Tibial artery (tissue), 4 donors: ENCODE results near the gene LIMK2.
"Not testable (repeated sequence)": the region's sequence is repeated elsewhere in the genome, so short reads cannot be mapped to it uniquely, and the experiment has no call there.

Source experiments
- DNase-seq, 2 donors: peaks; one replicate each; pipeline ENCODE4 v3.0.0-alpha.2; 2019
- H3K27ac ChIP-seq, 2 donors: fragments of 200-600 bp; sonication (generic) in 1 of 2; 1 replicate in 1 of 2; 2 replicates in 1 of 2; pipeline ENCODE4 v1.5.1; 2018 to 2019; ENCODE audit warnings: mild to moderate bottlenecking in 1 of 2
- H3K27me3 ChIP-seq, 2 donors: fragments of 200-600 bp; sonication (generic) in 1 of 2; one replicate each; pipeline versions ENCODE4 v1.5.1 to v1.6.0; 2016 to 2019
- H3K36me3 ChIP-seq, 3 donors: fragments of 200-600 bp; sonication (generic) in 2 of 3; one replicate each; pipeline ENCODE4 v1.5.1; 2016 to 2019; ENCODE audit warnings: mild to moderate bottlenecking in 2 of 3
- H3K4me1 ChIP-seq, 4 donors: fragments of 200-600 bp; sonication (generic) in 2 of 4; 1 replicate in 3 of 4; 2 replicates in 1 of 4; pipeline ENCODE4 v1.5.1; 2016 to 2019
- H3K4me3 ChIP-seq, 2 donors: fragments of 200-600 bp; sonication (generic) in 1 of 2; 1 replicate in 1 of 2; 2 replicates in 1 of 2; pipeline ENCODE4 v1.5.1; 2018 to 2019; ENCODE audit warnings: mild to moderate bottlenecking in 2 of 2
- H3K9me3 ChIP-seq, 3 donors: fragments of 200-600 bp; sonication (generic) in 1 of 3; one replicate each; pipeline ENCODE4 v1.5.1; 2016 to 2019
- CTCF ChIP-seq, 2 experiments: fragments of 200-600 bp in 1 of 2; fragments of 450-650 bp in 1 of 2; IDR thresholded peaks; one replicate each; pipeline ENCODE4 v1.5.1; 2017 to 2019; ENCODE audit warnings: antibody characterized with exemption in 2 of 2, mild to moderate bottlenecking in 1 of 2, moderate library complexity in 1 of 2
- intact Hi-C: fragments of 100-400 bp; cut with DNase I; formaldehyde crosslinking; loops from one replicate; pipeline ENCODE4 v1.15.0; 2023; ENCODE audit warnings: low total_unique reads

Gene LIMK2

DNA sequence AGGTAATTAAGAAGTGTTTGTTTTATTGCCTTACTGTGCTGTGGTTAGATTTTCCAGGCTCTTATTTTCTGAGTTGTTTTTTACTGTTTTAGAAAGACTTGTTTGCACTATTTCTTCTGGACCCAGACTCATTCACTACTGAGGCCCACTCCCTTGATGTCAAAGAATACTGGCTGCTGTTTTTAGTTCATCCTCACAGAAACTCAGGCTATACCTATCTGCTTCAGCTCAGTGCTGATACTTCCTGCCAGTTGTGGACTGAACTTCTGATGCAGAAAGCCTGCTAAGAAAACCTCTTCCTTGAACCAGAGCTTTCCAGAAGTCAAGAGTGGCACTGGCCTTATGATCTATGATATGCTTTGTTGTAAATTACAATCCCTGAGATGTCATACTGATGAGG, 96.1 kb downstream of the LIMK2 start:
- Histone ChIP-seq H3K36me3 (no peaks in the 10 kb centered on the region), H3K27me3 (no peaks in the 10 kb centered on the region), H3K4me1 (peaks cover 0 to 4% (median 0%) of the 10 kb centered on the region in 4 donors), H3K9me3 (no peaks in the 10 kb centered on the region), H3K27ac (no peak overlapping the region), H3K4me3 (no peak overlapping the region)
- DNase-seq = no peak
- no peak for TF ChIP-seq CTCF (IDR thresholded peaks at IDR 0.05)
- intact Hi-C loops = no loop called here

DNA sequence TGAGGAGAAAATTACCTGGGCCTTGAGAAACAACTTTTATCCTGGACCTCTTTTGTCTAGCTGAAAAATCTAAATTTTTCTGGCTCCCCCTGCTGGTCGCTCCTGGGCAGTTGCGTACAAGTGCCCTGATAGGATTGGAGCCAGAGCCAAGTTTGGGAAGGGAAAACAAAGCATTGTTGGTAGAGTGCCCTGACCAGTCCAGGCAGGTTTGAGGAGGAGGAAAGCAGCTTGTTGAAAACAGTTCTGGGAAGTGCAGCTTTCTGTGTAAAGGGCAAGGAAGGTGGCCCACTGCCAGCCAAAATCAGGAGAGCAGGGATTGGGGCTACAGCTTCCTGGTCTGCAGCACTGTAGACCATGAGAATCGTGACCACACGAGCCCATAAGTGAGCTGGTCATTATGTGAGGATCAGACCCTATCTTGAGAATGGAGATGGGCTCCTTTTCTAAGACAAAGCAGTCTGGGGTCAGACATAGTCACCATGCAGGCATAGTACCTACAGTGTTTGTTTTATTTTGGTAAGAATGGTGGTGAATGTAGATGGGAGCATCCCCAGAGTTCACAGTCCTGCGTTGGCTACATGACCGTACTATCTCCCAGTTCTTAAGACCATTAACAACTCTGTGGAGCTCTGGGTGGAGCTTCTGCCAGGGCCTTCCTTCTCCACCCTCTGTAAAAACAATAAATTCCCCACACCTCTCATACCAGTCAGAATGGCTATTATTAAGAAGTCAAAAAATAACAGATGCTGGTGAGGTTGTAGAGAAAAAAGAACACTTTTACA, 101.5 kb downstream of the LIMK2 start:
- peak; percentile 62 to 86 for DNase-seq
- Histone ChIP-seq H3K27me3 (no peaks in the 10 kb centered on the region), H3K36me3 (no peaks in the 10 kb centered on the region), H3K4me3 (no peak overlapping the region), H3K9me3 (peaks cover 0 to 3% (median 0%) of the 10 kb centered on the region in 3 donors), H3K4me1 (peaks cover 0 to 9% (median 5%) of the 10 kb centered on the region in 4 donors), H3K27ac (peak overlapping the region; percentile 57 to 62)
- TF ChIP-seq CTCF (IDR thresholded peaks at IDR 0.05) = peak; percentile 79 to 83
- intact Hi-C loops = no loop called here

DNA sequence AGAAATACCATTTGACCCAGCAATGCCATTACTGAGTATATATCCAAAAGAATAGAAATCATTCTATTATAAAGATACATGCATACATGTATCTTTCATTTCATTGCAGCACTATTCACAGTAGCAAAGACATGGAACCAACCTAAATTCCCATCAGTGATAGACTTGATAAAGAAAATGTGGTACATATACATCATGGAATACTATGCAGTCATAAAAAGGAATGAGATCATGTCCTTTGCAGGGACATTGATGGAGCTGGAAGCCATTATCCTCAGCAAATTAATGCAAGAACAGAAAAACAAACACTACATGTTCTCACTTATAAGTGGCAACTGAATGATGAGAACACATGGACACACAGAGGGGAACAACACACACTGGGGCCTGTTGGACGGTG, 102.1 kb downstream of the LIMK2 start:
- H3K4me1 ChIP-seq, H3K4me3 ChIP-seq, intact Hi-C loops, H3K27ac ChIP-seq, H3K36me3 ChIP-seq, DNase-seq, H3K27me3 ChIP-seq, H3K9me3 ChIP-seq: not testable (repeated sequence)

DNA sequence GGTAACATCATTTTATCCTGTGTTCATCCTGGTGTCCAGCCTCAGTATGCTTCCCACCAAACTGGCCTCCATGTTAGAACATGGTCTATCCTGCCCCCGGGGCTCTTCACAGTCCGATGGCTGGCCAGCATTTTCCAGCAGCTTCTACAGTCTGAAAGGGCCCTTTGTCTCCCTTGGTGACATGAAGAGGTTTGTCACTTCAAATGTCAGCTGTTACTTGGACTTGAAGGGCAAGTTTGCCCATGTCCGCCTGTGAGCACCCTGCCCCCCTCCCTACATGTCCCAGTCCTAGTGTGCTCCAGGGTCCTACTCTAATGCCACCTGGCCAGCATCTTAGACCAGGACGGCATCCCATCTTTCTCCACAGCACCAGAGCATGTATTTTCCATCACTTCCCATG, 109.3 kb downstream of the LIMK2 start:
- Histone ChIP-seq H3K9me3 (no peaks in the 10 kb centered on the region), H3K27ac (no peak overlapping the region), H3K4me1 (no peaks in the 10 kb centered on the region), H3K36me3 (peaks cover 5 to 22% (median 19%) of the 10 kb centered on the region in 3 donors), H3K27me3 (no peaks in the 10 kb centered on the region), H3K4me3 (no peak overlapping the region)
- TF ChIP-seq CTCF (IDR thresholded peaks at IDR 0.05) = no peak
- intact Hi-C loops = no loop called here
- no peak for DNase-seq

GRCh38 chr22:31323578-31324550, 111.8 kb downstream of the LIMK2 start:
- no peaks in the 10 kb centered on the region for H3K9me3 ChIP-seq
- no peak overlapping the region for H3K27ac ChIP-seq
- H3K27me3 ChIP-seq = no peaks in the 10 kb centered on the region
- peaks cover 21 to 46% (median 42%) of the 10 kb centered on the region in 3 donors for H3K36me3 ChIP-seq
- DNase-seq = no peak
- peaks cover 0 to 4% (median 0%) of the 10 kb centered on the region in 4 donors for H3K4me1 ChIP-seq
- intact Hi-C loops = no loop called here
- no peak overlapping the region for H3K4me3 ChIP-seq
- no peak for TF ChIP-seq CTCF (IDR thresholded peaks at IDR 0.05)

DNA sequence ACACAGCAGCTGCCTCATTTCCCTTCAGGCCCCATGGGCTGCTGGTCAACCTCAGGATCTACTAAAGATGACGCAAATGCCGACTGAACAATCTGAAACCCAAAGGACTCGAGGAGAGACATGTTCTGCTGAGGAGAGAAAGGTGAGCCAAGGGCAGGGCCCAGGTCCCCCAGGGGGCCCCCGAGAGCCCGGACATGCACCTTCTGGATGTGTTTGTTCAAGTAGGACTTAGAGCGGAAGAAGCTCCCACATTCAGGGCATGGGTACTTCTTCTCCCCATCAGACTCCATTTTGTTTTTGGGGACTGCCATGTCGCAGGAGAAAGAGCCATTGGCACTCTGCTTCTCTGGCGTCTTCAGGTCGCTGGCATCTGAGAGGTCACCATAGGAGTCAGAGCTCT, 114.8 kb downstream of the LIMK2 start:
- TF ChIP-seq CTCF (IDR thresholded peaks at IDR 0.05) = no peak
- Histone ChIP-seq H3K27me3 (no peaks in the 10 kb centered on the region), H3K4me3 (no peak overlapping the region), H3K27ac (no peak overlapping the region), H3K4me1 (peaks cover 0 to 7% (median 0%) of the 10 kb centered on the region in 4 donors), H3K36me3 (peaks cover 23 to 75% (median 66%) of the 10 kb centered on the region in 3 donors), H3K9me3 (no peaks in the 10 kb centered on the region)
- intact Hi-C loops = no loop called here
- no peak for DNase-seq
